KBM-7 (cell line): ENCODE data around the gene ATP2A1.
"Not testable (repeated sequence)": the region's sequence is repeated elsewhere in the genome, so short reads cannot be mapped to it uniquely, and the experiment has no call there.

Source experiments
- DNase-seq: peaks from one replicate; pipeline ENCODE4 v3.0.0-alpha.2; 2015
- in situ Hi-C: fragments of 300-500 bp; cut with MboI; formaldehyde crosslinking; loops from 2 replicates; pipeline ENCODE4 v1.14.3; 2020; ENCODE audit warnings: low sequenced_read_pairs, low pct_unique_long_range_greater_than_20kb, mixed read lengths

Gene ATP2A1

DNA sequence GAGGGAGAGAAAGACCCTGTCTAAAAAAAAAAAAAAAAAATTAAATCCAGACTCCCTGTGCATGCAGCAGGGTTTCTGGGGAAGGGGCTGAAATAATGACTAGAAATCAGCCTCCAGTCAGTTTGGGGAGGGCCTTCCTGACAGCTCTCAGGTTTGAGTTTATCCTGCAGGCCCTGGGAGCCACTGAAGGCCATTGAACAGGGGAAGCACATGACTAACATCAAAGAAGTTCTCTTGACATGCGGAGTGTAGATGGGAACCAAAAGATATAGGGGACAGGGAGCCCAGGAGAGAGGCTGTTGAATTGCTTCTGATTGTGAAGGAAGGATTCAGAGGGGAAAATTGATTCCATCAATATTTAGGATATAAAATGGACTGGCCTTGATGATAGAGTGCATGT is 49.5 kb downstream of the ATP2A1 start:
- DNase-seq: no peak
- in situ Hi-C loops: loop anchor here (25.0 kb wide), 1 partner anchor 391 kb away; the partner anchor contains the start of gene NUPR1

- in situ Hi-C loops: loop anchor here (25.0 kb wide), 1 partner anchor 393 kb away; the partner anchor contains the start of gene NUPR1
- no peak for DNase-seq
Measured at GRCh38 chr16:28930203-28930602, 51.9 kb downstream of the ATP2A1 start.

DNA sequence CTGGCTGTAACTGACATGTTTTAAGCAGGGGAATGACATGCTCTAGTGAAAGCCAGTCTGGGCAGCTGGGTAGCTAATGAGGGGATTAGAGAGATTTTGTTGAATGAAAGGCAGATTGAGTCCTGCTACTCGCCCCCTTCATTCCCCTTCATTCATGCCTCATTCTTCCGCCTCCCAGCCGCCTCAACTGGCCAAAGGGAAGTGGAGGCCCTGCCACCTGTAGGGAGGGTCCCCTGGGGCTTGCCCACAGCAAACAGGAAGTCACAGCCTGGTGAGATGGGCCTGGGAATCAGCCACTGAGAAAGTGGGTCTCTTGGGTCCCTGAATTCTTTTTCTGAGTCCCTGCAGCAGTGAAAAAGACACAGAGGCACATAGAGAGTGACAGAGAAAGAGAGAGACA is 52.4 kb downstream of the ATP2A1 start:
- in situ Hi-C loops: loop anchor here (25.0 kb wide), 1 partner anchor 393 kb away; the partner anchor contains the start of gene NUPR1
- peak; percentile 74 for DNase-seq

DNA sequence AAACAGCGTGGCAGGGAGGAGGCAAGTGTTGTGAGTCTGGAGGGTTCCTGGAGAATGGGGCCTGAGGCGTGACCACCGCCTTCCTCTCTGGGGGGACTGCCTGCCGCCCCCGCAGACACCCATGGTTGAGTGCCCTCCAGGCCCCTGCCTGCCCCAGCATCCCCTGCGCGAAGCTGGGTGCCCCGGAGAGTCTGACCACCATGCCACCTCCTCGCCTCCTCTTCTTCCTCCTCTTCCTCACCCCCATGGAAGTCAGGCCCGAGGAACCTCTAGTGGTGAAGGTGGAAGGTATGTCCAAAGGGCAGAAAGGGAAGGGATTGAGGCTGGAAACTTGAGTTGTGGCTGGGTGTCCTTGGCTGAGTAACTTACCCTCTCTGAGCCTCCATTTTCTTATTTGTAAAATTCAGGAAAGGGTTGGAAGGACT is 53.5 kb downstream of the ATP2A1 start, which contains the start of gene CD19:
TSS of gene CD19 (plus strand) at position 171 of the 425 bp plus-strand sequence. CDS start at position 201, 30 bp downstream.
- no peak for DNase-seq
- in situ Hi-C loops: loop anchor here (25.0 kb wide), 1 partner anchor 395 kb away; the partner anchor contains the start of gene NUPR1

- in situ Hi-C loops: loop anchor here (25.0 kb wide), 1 partner anchor 395 kb away; the partner anchor contains the start of gene NUPR1
- DNase-seq: no peak
Measured at GRCh38 chr16:28932339-28933141, 54.3 kb downstream of the ATP2A1 start.

- no peak for DNase-seq
- in situ Hi-C loops: loop anchor here (25.0 kb wide), 1 partner anchor 396 kb away; the partner anchor contains the start of gene NUPR1
Measured at GRCh38 chr16:28933171-28933570, 54.9 kb downstream of the ATP2A1 start.

DNA sequence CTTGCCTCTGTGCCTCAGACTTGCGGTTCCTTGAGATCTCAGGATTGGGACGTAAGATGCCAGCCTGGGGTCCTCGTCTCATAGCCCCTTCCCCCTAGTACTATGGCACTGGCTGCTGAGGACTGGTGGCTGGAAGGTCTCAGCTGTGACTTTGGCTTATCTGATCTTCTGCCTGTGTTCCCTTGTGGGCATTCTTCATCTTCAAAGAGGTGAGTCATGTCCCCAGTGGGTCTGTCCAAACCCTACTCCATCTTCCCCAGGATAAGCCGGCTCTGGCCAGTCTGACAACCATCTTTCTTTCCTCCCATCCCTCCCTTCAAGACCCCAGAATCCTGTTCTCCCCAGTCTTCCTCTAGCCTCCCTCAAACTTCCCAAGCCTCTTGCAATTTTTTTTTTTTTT is 57.1 kb downstream of the ATP2A1 start:
- in situ Hi-C loops: loop anchor here (25.0 kb wide), 1 partner anchor 398 kb away; the partner anchor contains the start of gene NUPR1
- DNase-seq: no peak

GRCh38 chr16:28935924-28936783 is 57.9 kb downstream of the ATP2A1 start:
- DNase-seq: peak; percentile 99
- in situ Hi-C loops: loop anchor here (25.0 kb wide), 1 partner anchor 399 kb away; the partner anchor contains the start of gene NUPR1

- DNase-seq: no peak
- in situ Hi-C loops: loop anchor here (25.0 kb wide), 1 partner anchor 399 kb away; the partner anchor contains the start of gene NUPR1
Measured at GRCh38 chr16:28936784-28937155, 58.5 kb downstream of the ATP2A1 start.

DNA sequence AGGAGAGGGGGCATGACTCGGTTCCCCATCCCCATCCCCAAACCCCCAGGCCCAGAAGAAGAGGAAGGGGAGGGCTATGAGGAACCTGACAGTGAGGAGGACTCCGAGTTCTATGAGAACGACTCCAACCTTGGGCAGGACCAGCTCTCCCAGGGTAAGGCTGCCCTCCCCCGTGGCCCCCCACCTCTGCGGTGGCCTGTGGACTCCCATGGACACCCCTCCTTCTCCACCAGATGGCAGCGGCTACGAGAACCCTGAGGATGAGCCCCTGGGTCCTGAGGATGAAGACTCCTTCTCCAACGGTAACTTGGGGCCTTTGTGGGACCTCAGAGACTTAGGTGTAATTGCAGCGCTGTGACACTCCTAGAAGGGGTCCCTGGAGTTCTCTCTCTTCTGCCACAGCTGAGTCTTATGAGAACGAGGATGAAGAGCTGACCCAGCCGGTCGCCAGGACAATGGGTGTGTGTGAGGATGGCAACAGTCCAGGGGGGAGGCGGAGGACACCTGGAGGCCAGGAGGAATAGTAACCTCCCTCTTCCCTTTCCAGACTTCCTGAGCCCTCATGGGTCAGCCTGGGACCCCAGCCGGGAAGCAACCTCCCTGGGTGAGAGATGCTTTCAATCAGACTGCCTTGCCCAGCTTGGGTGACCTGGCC is 59.1 kb downstream of the ATP2A1 start:
- in situ Hi-C loops: loop anchor here (25.0 kb wide), 1 partner anchor 400 kb away; the partner anchor contains the start of gene NUPR1
- DNase-seq: no peak

DNA sequence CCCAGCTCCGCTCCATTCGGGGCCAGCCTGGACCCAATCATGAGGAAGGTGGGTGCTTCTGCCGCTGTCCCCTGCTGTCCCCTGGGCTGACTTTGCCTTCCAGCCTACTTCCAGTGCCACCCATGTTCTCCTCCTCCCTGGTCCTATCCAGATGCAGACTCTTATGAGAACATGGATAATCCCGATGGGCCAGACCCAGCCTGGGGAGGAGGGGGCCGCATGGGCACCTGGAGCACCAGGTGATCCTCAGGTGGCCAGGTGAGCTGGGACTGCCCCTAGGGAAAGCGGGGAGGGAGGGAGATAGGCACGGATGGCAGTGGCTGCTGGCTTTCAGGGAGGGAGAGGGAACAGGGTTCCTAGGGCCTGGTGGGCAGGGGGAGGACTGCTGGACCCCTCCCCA is 60.4 kb downstream of the ATP2A1 start:
- in situ Hi-C loops: loop anchor here (25.0 kb wide), 1 partner anchor 401 kb away; the partner anchor contains the start of gene NUPR1
- no peak for DNase-seq

GRCh38 chr16:28939825-28940224 is 61.5 kb downstream of the ATP2A1 start:
- in situ Hi-C loops: loop anchor here (25.0 kb wide), 1 partner anchor 403 kb away; the partner anchor contains the start of gene NUPR1
- not testable (repeated sequence) for DNase-seq

DNA sequence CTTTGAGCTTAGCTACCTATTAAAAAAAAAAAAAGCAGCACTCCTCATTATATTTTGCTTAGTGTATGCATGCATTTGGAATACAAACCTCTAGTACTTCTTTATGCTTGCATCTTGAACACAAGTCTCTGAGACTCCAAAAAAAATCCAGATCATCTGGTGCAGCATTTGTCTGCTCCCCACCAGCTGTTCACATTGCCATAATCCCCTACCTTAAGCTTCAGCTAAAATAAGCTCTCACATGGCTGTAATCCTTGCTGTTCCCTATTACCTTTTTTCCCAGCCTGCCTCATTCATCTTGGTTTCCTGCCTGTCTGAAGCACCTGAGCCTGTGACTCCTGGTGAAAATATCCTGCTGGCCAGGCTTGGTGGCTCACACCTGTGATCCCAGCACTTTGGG is 65.0 kb downstream of the ATP2A1 start:
- in situ Hi-C loops: loop anchor here (25.0 kb wide), 1 partner anchor 406 kb away; the partner anchor contains the start of gene NUPR1
- no peak for DNase-seq

GRCh38 chr16:28946681-28947080 is 68.4 kb downstream of the ATP2A1 start:
- no peak for DNase-seq
- in situ Hi-C loops: loop anchor here (25.0 kb wide), 1 partner anchor 409 kb away; the partner anchor contains the start of gene NUPR1

GRCh38 chr16:28950648-28951409 is 72.5 kb downstream of the ATP2A1 start, which contains the start of gene NFATC2IP:
Gene NFATC2IP, plus strand, starts transcription at chr16:28950937. Its CDS starts 75 bp downstream, at chr16:28951012.
- peak; percentile 100 for DNase-seq
- in situ Hi-C loops: no loop called here

DNA sequence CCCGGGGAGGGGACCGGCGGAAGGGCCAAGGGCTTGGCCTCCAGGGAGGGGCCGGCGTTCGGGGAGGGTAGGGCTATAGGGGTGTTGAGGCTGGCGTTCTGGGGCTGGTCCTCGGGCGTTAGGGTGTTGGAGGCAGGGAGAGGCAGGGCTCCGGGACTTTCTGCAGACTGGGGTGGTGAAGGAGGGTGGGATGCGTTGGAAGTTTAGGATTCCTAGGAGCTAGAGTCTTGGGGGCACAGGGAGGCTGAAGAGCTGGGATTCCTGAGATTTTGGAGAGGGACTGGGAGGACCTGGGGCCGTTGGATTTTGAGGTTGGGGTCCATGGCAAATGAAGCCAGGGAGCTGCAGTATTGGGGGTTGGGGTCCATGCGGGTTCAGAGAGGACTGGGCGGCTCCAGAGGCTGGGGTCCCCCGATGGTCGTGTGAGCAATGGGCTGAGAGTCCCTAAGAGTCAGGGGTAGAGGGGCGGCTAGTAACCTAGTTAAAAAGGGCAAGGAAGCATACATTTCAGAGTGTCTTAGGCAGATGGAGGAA is 73.2 kb downstream of the ATP2A1 start:
- DNase-seq: no peak
- in situ Hi-C loops: no loop called here
